ENCODE data around the gene CEP164.
A peak's percentile ranks its signal among the peaks of the same experiment; 100 is the strongest.

The CEP164 gene

DNA sequence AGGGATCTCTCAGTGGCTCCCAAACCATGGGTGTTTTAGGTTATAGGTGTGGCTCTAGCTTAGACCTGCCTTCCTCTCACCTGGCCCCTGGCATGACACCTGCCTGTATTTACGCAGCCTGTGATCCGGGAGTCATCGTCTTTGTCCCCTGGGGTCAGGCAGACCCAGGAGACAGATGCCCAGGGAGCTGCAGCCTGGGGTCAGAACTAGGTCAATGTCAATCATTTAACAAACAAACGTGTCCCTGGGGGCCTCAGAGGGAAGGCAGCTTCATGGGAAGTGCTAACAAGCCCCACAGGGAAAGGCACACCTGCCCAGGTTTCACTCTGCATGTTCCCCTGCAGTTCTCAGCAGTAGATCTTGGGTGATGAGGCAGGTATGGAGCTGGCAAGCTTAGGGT is 24.6 kb upstream of the CEP164 start:
- TF ChIP-seq SIN3A (IDR thresholded peaks at IDR 0.05; ENCODE audit: borderline replicate concordance, insufficient read depth, low read length): no peak
- TF ChIP-seq, protein P1, sequence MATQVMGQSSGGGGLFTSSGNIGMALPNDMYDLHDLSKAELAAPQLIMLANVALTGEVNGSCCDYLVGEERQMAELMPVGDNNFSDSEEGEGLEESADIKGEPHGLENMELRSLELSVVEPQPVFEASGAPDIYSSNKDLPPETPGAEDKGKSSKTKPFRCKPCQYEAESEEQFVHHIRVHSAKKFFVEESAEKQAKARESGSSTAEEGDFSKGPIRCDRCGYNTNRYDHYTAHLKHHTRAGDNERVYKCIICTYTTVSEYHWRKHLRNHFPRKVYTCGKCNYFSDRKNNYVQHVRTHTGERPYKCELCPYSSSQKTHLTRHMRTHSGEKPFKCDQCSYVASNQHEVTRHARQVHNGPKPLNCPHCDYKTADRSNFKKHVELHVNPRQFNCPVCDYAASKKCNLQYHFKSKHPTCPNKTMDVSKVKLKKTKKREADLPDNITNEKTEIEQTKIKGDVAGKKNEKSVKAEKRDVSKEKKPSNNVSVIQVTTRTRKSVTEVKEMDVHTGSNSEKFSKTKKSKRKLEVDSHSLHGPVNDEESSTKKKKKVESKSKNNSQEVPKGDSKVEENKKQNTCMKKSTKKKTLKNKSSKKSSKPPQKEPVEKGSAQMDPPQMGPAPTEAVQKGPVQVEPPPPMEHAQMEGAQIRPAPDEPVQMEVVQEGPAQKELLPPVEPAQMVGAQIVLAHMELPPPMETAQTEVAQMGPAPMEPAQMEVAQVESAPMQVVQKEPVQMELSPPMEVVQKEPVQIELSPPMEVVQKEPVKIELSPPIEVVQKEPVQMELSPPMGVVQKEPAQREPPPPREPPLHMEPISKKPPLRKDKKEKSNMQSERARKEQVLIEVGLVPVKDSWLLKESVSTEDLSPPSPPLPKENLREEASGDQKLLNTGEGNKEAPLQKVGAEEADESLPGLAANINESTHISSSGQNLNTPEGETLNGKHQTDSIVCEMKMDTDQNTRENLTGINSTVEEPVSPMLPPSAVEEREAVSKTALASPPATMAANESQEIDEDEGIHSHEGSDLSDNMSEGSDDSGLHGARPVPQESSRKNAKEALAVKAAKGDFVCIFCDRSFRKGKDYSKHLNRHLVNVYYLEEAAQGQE (IDR thresholded peaks at IDR 0.05; ENCODE audit: insufficient read depth in 1 of 2, low read depth in 2 of 2, low read length in 2 of 2): no peak
- TF ChIP-seq TAF1 (IDR thresholded peaks at IDR 0.05; ENCODE audit: borderline replicate concordance, insufficient read depth, low read length): no peak
- TF ChIP-seq POLR2AphosphoS5 (IDR thresholded peaks at IDR 0.05; ENCODE audit: low read depth, low read length): 0 out of 2 replicates have a peak, but pooled peaks have one; percentile 10
- TF ChIP-seq FOXP2 (optimal IDR thresholded peaks at IDR 0.05; ENCODE audit: borderline replicate concordance, extremely low read depth, extremely low read length, insufficient read depth): no peak

DNA sequence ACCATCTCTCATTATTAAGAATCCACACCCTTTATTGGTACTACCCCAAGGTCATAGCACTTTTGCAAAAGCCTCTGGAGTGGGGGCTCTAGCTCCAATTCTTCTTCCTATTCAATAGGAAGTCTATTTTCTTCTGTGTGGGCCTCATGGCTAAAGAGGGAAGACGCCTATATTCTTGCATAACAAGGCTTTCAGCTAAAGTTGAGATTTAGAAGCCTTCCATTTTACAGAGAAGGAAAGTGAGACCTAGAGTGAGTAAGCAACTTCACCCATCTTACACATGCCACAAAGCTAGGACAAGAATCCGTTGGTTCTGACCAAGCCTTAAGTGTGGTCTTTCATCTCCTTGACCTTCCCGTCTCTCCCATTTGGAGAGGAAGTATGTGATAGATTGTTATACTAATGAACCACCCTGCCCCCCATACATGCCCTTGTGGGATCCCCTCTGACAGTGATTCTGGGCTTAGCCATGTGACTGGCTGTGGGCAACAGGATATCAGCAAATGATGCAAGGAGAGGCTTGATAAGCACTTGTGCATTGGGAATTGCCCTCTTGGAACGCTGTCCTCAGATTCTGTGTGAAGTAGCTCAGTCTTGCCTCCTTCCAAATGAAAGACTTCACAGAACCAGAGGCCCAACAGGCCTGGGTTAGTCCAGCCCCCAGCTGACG is 23.9 kb upstream of the CEP164 start:
- TF ChIP-seq, protein P1 (IDR thresholded peaks at IDR 0.05; ENCODE audit: insufficient read depth in 1 of 2, low read depth in 2 of 2, low read length in 2 of 2): no peak
- TF ChIP-seq POLR2AphosphoS5 (IDR thresholded peaks at IDR 0.05; ENCODE audit: low read depth, low read length): no peak
- TF ChIP-seq TAF1 (IDR thresholded peaks at IDR 0.05; ENCODE audit: borderline replicate concordance, insufficient read depth, low read length): no peak
- no peak for TF ChIP-seq SIN3A (IDR thresholded peaks at IDR 0.05; ENCODE audit: borderline replicate concordance, insufficient read depth, low read length)

DNA sequence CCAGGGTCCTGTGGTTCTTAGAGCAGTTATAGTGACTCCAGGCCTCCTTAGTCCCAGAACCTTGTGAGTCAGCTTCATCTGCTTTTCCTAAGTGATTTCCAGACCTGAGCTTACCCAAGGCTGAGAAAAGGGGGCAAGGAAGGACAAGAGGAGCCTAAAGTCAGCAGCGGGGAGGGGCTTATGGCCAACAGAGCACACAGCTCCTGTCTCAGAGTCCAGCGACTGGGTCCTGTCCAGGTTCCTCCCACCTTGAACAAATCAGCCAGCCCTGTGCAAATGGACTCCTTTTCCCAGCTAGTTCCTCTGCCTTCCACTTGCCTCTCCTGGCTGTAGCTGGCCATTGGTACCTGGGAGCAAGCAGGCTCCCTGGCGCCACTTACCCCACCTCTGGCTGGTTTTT is 22.5 kb upstream of the CEP164 start:
- no peak for TF ChIP-seq SIN3A (IDR thresholded peaks at IDR 0.05; ENCODE audit: borderline replicate concordance, insufficient read depth, low read length)
- no peak for TF ChIP-seq TAF1 (IDR thresholded peaks at IDR 0.05; ENCODE audit: borderline replicate concordance, insufficient read depth, low read length)
- no peak for TF ChIP-seq FOXP2 (optimal IDR thresholded peaks at IDR 0.05; ENCODE audit: borderline replicate concordance, extremely low read depth, extremely low read length, insufficient read depth)
- TF ChIP-seq POLR2AphosphoS5 (IDR thresholded peaks at IDR 0.05; ENCODE audit: low read depth, low read length): no peak
- TF ChIP-seq, protein P1 (IDR thresholded peaks at IDR 0.05; ENCODE audit: insufficient read depth in 1 of 2, low read depth in 2 of 2, low read length in 2 of 2): no peak

DNA sequence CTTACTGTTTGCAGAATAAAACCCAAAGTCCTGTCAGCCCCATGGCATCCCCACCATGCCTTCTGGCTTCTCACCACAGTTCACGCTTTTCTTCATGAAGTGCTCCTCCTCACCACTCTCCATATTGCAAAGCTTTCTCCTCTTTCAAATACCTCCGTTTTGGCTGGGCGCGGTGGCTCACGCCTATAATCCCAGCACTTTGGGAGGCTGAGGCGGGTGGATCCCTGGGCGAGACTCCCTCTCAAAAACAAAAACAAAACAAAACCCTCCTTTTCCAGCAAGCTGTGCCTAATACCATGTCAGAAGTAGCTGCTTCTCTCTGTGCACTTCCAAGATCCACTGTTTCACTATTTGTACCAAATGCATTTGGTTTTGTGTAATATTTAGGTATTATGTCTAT is 18.3 kb upstream of the CEP164 start:
- TF ChIP-seq, protein P1 (IDR thresholded peaks at IDR 0.05; ENCODE audit: insufficient read depth in 1 of 2, low read depth in 2 of 2, low read length in 2 of 2): no peak
- no peak for TF ChIP-seq SIN3A (IDR thresholded peaks at IDR 0.05; ENCODE audit: borderline replicate concordance, insufficient read depth, low read length)
- no peak for TF ChIP-seq FOXP2 (optimal IDR thresholded peaks at IDR 0.05; ENCODE audit: borderline replicate concordance, extremely low read depth, extremely low read length, insufficient read depth)
- TF ChIP-seq TAF1 (IDR thresholded peaks at IDR 0.05; ENCODE audit: borderline replicate concordance, insufficient read depth, low read length): no peak
- TF ChIP-seq POLR2AphosphoS5 (IDR thresholded peaks at IDR 0.05; ENCODE audit: low read depth, low read length): no peak
